Astrocyte (in vitro differentiated cells and primary cell): ENCODE results near the gene CDC16.

ENCODE experiments used
- CTCF ChIP-seq: IDR thresholded peaks from 2 replicates; pipeline ENCODE4 v1.5.1; 2011; ENCODE audit warnings: low read depth, mild to moderate bottlenecking, inconsistent platforms, low read length, moderate library complexity; ENCODE audit not compliant: insufficient read depth
- EZH2 ChIP-seq: IDR thresholded peaks from 2 replicates; pipeline ENCODE4 v1.6.1; 2012; ENCODE audit warnings: mild to moderate bottlenecking, low read length, inconsistent platforms; ENCODE audit not compliant: insufficient read depth

GRCh38 chr13:114243971-114244370 is 9.3 kb downstream of the CDC16 start:
- no peak for TF ChIP-seq EZH2
- no peak for TF ChIP-seq CTCF
